CD4-positive, alpha-beta T cell (primary cell): ENCODE results near the gene ERVH48-1. TPM values are rescaled to one million over a fixed set of nuclear protein-coding genes. Genes with fewer than 3 reads are reported as not detected.
A peak's percentile ranks its signal among the peaks of the same experiment; 100 is the strongest.
"Not testable (repeated sequence)": the region's sequence is repeated elsewhere in the genome, so short reads cannot be mapped to it uniquely, and the experiment has no call there.

Experiments used
- ATAC-seq: fragments of 200-7000 bp; cut with Tn5 transposase; one replicate; pipeline ENCODE4 v1.10.0; 2022; ENCODE audit warnings: mild to moderate bottlenecking; ENCODE audit not compliant: poor library complexity
- CTCF ChIA-PET: fragments of 350-600 bp; sonication (Branson Sonifier 250); formaldehyde crosslinking; loops from one replicate; lab custom pipeline; 2021; ENCODE audit warnings: antibody characterized with exemption, inconsistent platforms; lab: Charles Lee
- POLR2A ChIA-PET: fragments of 350-600 bp; sonication (Branson Sonifier 250); formaldehyde crosslinking; loops from one replicate; lab custom pipeline; 2021; ENCODE audit warnings: antibody characterized with exemption, inconsistent platforms; lab: Charles Lee
- DNase-seq, 14 experiments: peaks; one replicate each; pipeline ENCODE4 v3.0.0-alpha.2; 2013 to 2020; ENCODE audit warnings: mixed read lengths in 2 of 14
- H3K27ac ChIP-seq, 2 donors: one replicate each; pipeline versions ENCODE4 v1.5.1 to v1.7.0; 2013; ENCODE audit warnings: low read length in 2 of 2, low read depth in 1 of 2, mild to moderate bottlenecking in 1 of 2
- H3K27me3 ChIP-seq, 2 experiments: 1 replicate in 1 of 2; 2 replicates in 1 of 2; pipeline versions ENCODE4 v1.6.1 to v1.7.0; 2013; ENCODE audit warnings: low read length in 2 of 2, control low read depth in 1 of 2, mild to moderate bottlenecking in 1 of 2, moderate library complexity in 1 of 2; ENCODE audit not compliant: insufficient read depth in 2 of 2, control insufficient read depth in 1 of 2
- H3K36me3 ChIP-seq: one replicate; pipeline ENCODE4 v1.6.1; 2013; ENCODE audit warnings: low read length, control low read depth; ENCODE audit not compliant: insufficient read depth
- H3K4me1 ChIP-seq: one replicate; pipeline ENCODE4 v1.6.1; 2013; ENCODE audit warnings: low read length, control low read depth; ENCODE audit not compliant: insufficient read depth
- H3K4me3 ChIP-seq: one replicate; pipeline ENCODE4 v1.5.1; 2013; ENCODE audit warnings: mild to moderate bottlenecking, low read length, moderate library complexity
- H3K9me3 ChIP-seq, 2 experiments: 1 replicate in 1 of 2; 2 replicates in 1 of 2; pipeline versions ENCODE4 v1.6.1 to v1.7.0; 2013; ENCODE audit warnings: low read length in 2 of 2, mild to moderate bottlenecking in 2 of 2, control low read depth in 1 of 2, moderate library complexity in 1 of 2; ENCODE audit not compliant: control insufficient read depth in 1 of 2, insufficient read depth in 1 of 2
- H3K27ac Mint-ChIP-seq: one replicate; pipeline ENCODE4 v1.8.0; 2020; ENCODE audit warnings: mixed read lengths
- H3K27me3 Mint-ChIP-seq: one replicate; pipeline ENCODE4 v1.8.0; 2021; ENCODE audit warnings: mixed read lengths
- H3K36me3 Mint-ChIP-seq: one replicate; pipeline ENCODE4 v1.8.0; 2021; ENCODE audit warnings: low read depth, mixed read lengths
- H3K4me1 Mint-ChIP-seq: one replicate; pipeline ENCODE4 v1.8.0; 2021; ENCODE audit warnings: low read depth, mixed read lengths
- H3K4me3 Mint-ChIP-seq: one replicate; pipeline ENCODE4 v1.8.0; 2020; ENCODE audit warnings: mild to moderate bottlenecking, mixed read lengths
- H3K9me3 Mint-ChIP-seq: one replicate; pipeline ENCODE4 v1.8.0; 2020; ENCODE audit warnings: mixed read lengths
- CTCF ChIP-seq: fragments of 200-600 bp; IDR thresholded peaks from one replicate; pipeline ENCODE4 v1.8.0; 2022; ENCODE audit warnings: antibody characterized with exemption, mild to moderate bottlenecking
- intact Hi-C, 2 experiments: fragments of 100-400 bp; cut with DNase I in 1 of 2; cut with micrococcal nuclease in 1 of 2; formaldehyde crosslinking; loops; one replicate each; pipeline versions ENCODE4 v1.15.1 to v1.9.0; 2023 to 2025; cut with DNase I, micrococcal nuclease
- total RNA-seq, 174 experiments: library from RNA in 2 of 174; stranded (reverse) in 2 of 174; gene quantifications; one replicate each; pipeline ENCODE4 v1.2.3 and lab custom pipeline; 2021 to 2026

ERVH48-1 gene
- total RNA-seq, 2 experiments from 2014 or later, result 1.1 to 1.4 TPM

GRCh38 chr21:42878993-42879787 lies 46.2 kb downstream of the ERVH48-1 start, which contains the start of gene WDR4:
Gene WDR4 (minus strand): TSS chr21:42879539. CDS start chr21:42879495, 44 bp downstream.
- Mint-ChIP-seq H3K4me1 (peaks cover 33% of the 10 kb centered on the region), H3K36me3 (peaks cover 38% of the 10 kb centered on the region), H3K4me3 (peak within 1 kb of the TSS; percentile 99), H3K27ac (peak within 1 kb of the TSS; percentile 95), H3K9me3 (no peaks in the 10 kb centered on the region), H3K27me3 (no peaks in the 10 kb centered on the region)
- Histone ChIP-seq H3K4me1 (peaks cover 25% of the 10 kb centered on the region), H3K27me3 (no peaks in the 10 kb centered on the region), H3K27ac (peak within 1 kb of the TSS; percentile 80 to 93), H3K4me3 (peak within 1 kb of the TSS; percentile 74), H3K9me3 (no peaks in the 10 kb centered on the region), H3K36me3 (peaks cover 14% of the 10 kb centered on the region)
- intact Hi-C loops, result loop anchor here (1.0 to 10.0 kb wide), 4 partner anchors 14 to 1456 kb away; partner anchors contain the start of genes NDUFV3 (in 2 of the 2), PKNOX1 (in 2 of the 2) and CFAP410 (in 1 of the 2)
- TF ChIP-seq CTCF, result no peak
- ChIA-PET CTCF (interaction anchor here (2.6 kb wide), 1 partner anchor 14 kb away, joined by 8 read pairs; the partner anchor contains the start of gene NDUFV3), POLR2A (interaction anchor here (1.0 to 3.3 kb wide), 3 partner anchors 9 to 49 kb away, joined by 4 to 39 read pairs (median 4); partner anchors contain the start of gene NDUFV3)
- peak; percentile 90 for ATAC-seq
- peak; percentile 98 to 100 (median 98) for DNase-seq

- peaks cover 44% of the 10 kb centered on the region for H3K36me3 Mint-ChIP-seq
- H3K4me3 Mint-ChIP-seq, result peak overlapping the region; percentile 99
- peak overlapping the region; percentile 95 for H3K27ac Mint-ChIP-seq
- H3K27me3 Mint-ChIP-seq, result no peaks in the 10 kb centered on the region
- Histone ChIP-seq H3K27me3 (no peaks in the 10 kb centered on the region), H3K9me3 (no peaks in the 10 kb centered on the region), H3K4me1 (peaks cover 25% of the 10 kb centered on the region), H3K4me3 (peak overlapping the region; percentile 74), H3K27ac (peak overlapping the region; percentile 80 to 93), H3K36me3 (peaks cover 17% of the 10 kb centered on the region)
- no peaks in the 10 kb centered on the region for H3K9me3 Mint-ChIP-seq
- TF ChIP-seq CTCF, result no peak
- peaks cover 33% of the 10 kb centered on the region for H3K4me1 Mint-ChIP-seq
- POLR2A ChIA-PET, result interaction anchor here (1.0 kb wide), 1 partner anchor 14 kb away, joined by 6 read pairs; no protein-coding TSS in a partner anchor
- ATAC-seq (no peak), DNase-seq (peak in 1 of 14 experiments; percentile 11)
- intact Hi-C loops, result loop anchor here (5.0 to 10.0 kb wide), 2 partner anchors 94 to 1456 kb away; partner anchors contain the start of genes CFAP410 (in 1 of the 2) and PKNOX1 (in 1 of the 2)
- CTCF ChIA-PET, result interaction anchor here (2.6 kb wide), 1 partner anchor 14 kb away, joined by 8 read pairs; the partner anchor contains the start of gene NDUFV3
These were observed 46.8 kb downstream of the ERVH48-1 start for GRCh38 chr21:42878678-42878992.

DNA sequence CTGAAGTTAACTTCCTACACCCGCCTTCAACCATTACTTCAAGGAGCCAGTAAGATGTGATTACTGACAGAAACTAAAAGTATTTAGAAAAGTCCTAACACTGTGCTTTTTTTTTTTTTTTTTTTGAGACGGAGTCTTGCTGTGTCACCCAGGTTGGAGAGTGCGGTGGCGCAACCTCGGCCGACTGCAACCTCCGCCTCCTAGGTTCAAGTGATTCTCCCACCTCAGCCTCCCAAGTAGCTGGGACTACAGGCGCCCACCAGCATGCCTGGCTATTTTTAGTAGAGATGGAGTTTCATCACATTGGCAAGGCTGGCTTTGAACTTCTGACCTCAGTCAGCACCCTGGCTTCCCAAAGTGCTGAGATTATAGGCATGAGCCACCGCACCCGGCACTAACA lies 49.6 kb downstream of the ERVH48-1 start:
- peaks cover 26% of the 10 kb centered on the region for H3K4me1 Mint-ChIP-seq
- H3K9me3 Mint-ChIP-seq, POLR2A ChIA-PET, H3K27ac ChIP-seq, H3K27me3 ChIP-seq, CTCF ChIA-PET, ATAC-seq, H3K4me3 ChIP-seq, DNase-seq, H3K27ac Mint-ChIP-seq, H3K9me3 ChIP-seq, H3K4me3 Mint-ChIP-seq, H3K27me3 Mint-ChIP-seq: not testable (repeated sequence)
- H3K4me1 ChIP-seq, result peaks cover 25% of the 10 kb centered on the region
- H3K36me3 ChIP-seq, result peaks cover 42% of the 10 kb centered on the region
- H3K36me3 Mint-ChIP-seq, result peaks cover 65% of the 10 kb centered on the region
- intact Hi-C loops, result loop anchor here (5.0 to 10.0 kb wide), 2 partner anchors 96 to 1459 kb away; partner anchors contain the start of genes CFAP410 (in 1 of the 2) and PKNOX1 (in 1 of the 2)
